Ovary (tissue), 3 donors: ENCODE measurements around the gene AFF3.

ENCODE experiments used
- EP300 ChIP-seq: sonication (generic); formaldehyde crosslinking; IDR thresholded peaks from one replicate; pipeline ENCODE4 v1.6.1; 2017; ENCODE audit warnings: antibody characterized with exemption
- POLR2A ChIP-seq: fragments of 450-650 bp; IDR thresholded peaks from one replicate; pipeline ENCODE4 v1.6.1; 2017; ENCODE audit warnings: antibody characterized with exemption, mild to moderate bottlenecking, moderate library complexity
- TF ChIP-seq, protein P1 (sequence below), 3 donors: fragments of 450-650 bp in 2 of 3; fragments of 200-600 bp in 1 of 3; IDR thresholded peaks; one replicate each; pipeline versions ENCODE4 v1.5.1 to v1.8.0; 2016 to 2022; ENCODE audit warnings: antibody characterized with exemption in 3 of 3, mild to moderate bottlenecking in 1 of 3
- donor health status: DM: no; HTN: no; CAD: no.

DNA sequence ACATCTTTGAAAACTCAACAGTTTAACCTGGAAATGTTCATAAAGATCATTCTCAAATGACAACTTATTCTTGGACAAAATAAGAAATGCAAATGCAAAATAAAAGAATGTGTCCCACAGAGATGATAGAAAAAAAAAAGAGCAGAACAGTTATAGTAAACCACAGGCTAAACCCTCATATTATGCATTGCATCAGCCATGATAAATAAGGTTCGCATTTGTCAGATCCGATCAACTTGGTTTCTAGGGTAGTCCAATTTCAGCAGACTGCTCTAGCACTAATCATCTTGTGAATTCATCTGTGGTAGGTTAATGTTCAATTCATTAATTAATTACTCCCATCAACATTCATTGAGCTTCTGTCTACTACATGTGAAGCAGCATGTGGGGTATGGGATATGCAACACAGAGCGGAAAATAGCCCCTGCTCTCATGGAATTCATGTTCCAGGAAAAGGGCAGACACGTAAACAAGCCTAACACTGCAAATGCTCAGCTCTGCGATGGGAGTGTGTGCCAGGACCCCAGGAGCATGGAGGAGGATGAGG lies 336.4 kb downstream of the AFF3 start:
- TF ChIP-seq POLR2A (no peak), EP300 (no peak)
- TF ChIP-seq, protein P1, sequence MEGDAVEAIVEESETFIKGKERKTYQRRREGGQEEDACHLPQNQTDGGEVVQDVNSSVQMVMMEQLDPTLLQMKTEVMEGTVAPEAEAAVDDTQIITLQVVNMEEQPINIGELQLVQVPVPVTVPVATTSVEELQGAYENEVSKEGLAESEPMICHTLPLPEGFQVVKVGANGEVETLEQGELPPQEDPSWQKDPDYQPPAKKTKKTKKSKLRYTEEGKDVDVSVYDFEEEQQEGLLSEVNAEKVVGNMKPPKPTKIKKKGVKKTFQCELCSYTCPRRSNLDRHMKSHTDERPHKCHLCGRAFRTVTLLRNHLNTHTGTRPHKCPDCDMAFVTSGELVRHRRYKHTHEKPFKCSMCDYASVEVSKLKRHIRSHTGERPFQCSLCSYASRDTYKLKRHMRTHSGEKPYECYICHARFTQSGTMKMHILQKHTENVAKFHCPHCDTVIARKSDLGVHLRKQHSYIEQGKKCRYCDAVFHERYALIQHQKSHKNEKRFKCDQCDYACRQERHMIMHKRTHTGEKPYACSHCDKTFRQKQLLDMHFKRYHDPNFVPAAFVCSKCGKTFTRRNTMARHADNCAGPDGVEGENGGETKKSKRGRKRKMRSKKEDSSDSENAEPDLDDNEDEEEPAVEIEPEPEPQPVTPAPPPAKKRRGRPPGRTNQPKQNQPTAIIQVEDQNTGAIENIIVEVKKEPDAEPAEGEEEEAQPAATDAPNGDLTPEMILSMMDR (IDR thresholded peaks at IDR 0.05): no peak
